ENCODE data around the gene ANGPTL8. TPM values are rescaled to one million over a fixed set of nuclear protein-coding genes. Genes with fewer than 3 reads are reported as not detected.

The ANGPTL8 gene
- total and polyA plus RNA-seq, 2 of the 13 experiments (the other 11 are each of a cell fraction or from before 2014, with no cell fraction given): 27.3 to 243 TPM

GRCh38 chr19:11265785-11266236, 26.4 kb downstream of the ANGPTL8 start (continued):
- TF ChIP-seq GFI1 (CRISPR knock-in tag; IDR thresholded peaks at IDR 0.05; ENCODE audit: borderline replicate concordance): peak; percentile 91
- TF ChIP-seq ZNF841 (CRISPR knock-in tag; IDR thresholded peaks at IDR 0.05; ENCODE audit: borderline replicate concordance): no peak
- no peak for TF ChIP-seq MTF1 (CRISPR knock-in tag; IDR thresholded peaks at IDR 0.05)
- TF ChIP-seq RFX1 (IDR thresholded peaks at IDR 0.05): no peak
- TF ChIP-seq, protein P1, sequence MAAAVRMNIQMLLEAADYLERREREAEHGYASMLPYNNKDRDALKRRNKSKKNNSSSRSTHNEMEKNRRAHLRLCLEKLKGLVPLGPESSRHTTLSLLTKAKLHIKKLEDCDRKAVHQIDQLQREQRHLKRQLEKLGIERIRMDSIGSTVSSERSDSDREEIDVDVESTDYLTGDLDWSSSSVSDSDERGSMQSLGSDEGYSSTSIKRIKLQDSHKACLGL (CRISPR knock-in tag; IDR thresholded peaks at IDR 0.05): peak; percentile 88
- TF ChIP-seq SRY (CRISPR knock-in tag; IDR thresholded peaks at IDR 0.05): 0 out of 2 replicates have a peak, but pooled peaks have one; percentile 71
- peak; percentile 94 for TF ChIP-seq ZNF331 (CRISPR knock-in tag; IDR thresholded peaks at IDR 0.05)
- TF ChIP-seq ZNF24 (IDR thresholded peaks at IDR 0.05): no peak
- TF ChIP-seq ZC3H13 (CRISPR knock-in tag; IDR thresholded peaks at IDR 0.05): peak; percentile 81; the same call in 1 of the 2 replicates
- TF ChIP-seq, protein P2, sequence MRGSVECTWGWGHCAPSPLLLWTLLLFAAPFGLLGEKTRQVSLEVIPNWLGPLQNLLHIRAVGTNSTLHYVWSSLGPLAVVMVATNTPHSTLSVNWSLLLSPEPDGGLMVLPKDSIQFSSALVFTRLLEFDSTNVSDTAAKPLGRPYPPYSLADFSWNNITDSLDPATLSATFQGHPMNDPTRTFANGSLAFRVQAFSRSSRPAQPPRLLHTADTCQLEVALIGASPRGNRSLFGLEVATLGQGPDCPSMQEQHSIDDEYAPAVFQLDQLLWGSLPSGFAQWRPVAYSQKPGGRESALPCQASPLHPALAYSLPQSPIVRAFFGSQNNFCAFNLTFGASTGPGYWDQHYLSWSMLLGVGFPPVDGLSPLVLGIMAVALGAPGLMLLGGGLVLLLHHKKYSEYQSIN (CRISPR knock-in tag; IDR thresholded peaks at IDR 0.05; ENCODE audit: borderline replicate concordance): no peak
- no peak for TF ChIP-seq HOXA7 (CRISPR knock-in tag; IDR thresholded peaks at IDR 0.05)
- peak; percentile 89 for TF ChIP-seq SOX5 (CRISPR knock-in tag; IDR thresholded peaks at IDR 0.05; ENCODE audit: borderline replicate concordance)
- TF ChIP-seq MZF1 (CRISPR knock-in tag; IDR thresholded peaks at IDR 0.05; ENCODE audit: borderline replicate concordance): no peak
- no peak for TF ChIP-seq CC2D1A (CRISPR knock-in tag; IDR thresholded peaks at IDR 0.05)
- TF ChIP-seq TMF1 (CRISPR knock-in tag; IDR thresholded peaks at IDR 0.05; ENCODE audit: low read depth): peak; percentile 55; the same call in 1 of the 2 replicates
- TF ChIP-seq ZNF484 (CRISPR knock-in tag; IDR thresholded peaks at IDR 0.05; ENCODE audit: borderline replicate concordance, low read depth): no peak
- TF ChIP-seq TOE1 (CRISPR knock-in tag; IDR thresholded peaks at IDR 0.05): peak; percentile 27; the same call in 1 of the 2 replicates
- TF ChIP-seq KDM2A (CRISPR knock-in tag; IDR thresholded peaks at IDR 0.05; ENCODE audit: borderline replicate concordance, low read depth): peak; percentile 83; the same call in 1 of the 2 replicates
- peak; percentile 74; the same call in 1 of the 2 replicates for TF ChIP-seq NFATC3 (CRISPR knock-in tag; IDR thresholded peaks at IDR 0.05)
- peak; percentile 82; the same call in 1 of the 2 replicates for TF ChIP-seq ZSCAN29 (CRISPR knock-in tag; conservative IDR thresholded peaks at IDR 0.05)
- peak; percentile 72; the same call in 1 of the 2 replicates for TF ChIP-seq ZSCAN22 (CRISPR knock-in tag; IDR thresholded peaks at IDR 0.05)
- TF ChIP-seq, protein P3, sequence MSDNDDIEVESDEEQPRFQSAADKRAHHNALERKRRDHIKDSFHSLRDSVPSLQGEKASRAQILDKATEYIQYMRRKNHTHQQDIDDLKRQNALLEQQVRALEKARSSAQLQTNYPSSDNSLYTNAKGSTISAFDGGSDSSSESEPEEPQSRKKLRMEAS (IDR thresholded peaks at IDR 0.05): peak; percentile 99
- peak; percentile 46; the same call in 1 of the 2 replicates for TF ChIP-seq FOXP1 (IDR thresholded peaks at IDR 0.05)
- peak; percentile 72 for TF ChIP-seq FOXP1 (CRISPR knock-in tag; IDR thresholded peaks at IDR 0.05)
- peak; percentile 95 for TF ChIP-seq ZNF883 (CRISPR knock-in tag; IDR thresholded peaks at IDR 0.05; ENCODE audit: not compliant biosample characterization)
- no peak for TF ChIP-seq NFIB (CRISPR knock-in tag; IDR thresholded peaks at IDR 0.05; ENCODE audit: borderline replicate concordance)
- no peak for TF ChIP-seq PLRG1 (conservative IDR thresholded peaks at IDR 0.05)
- TF ChIP-seq HMG20A (CRISPR knock-in tag; IDR thresholded peaks at IDR 0.05; ENCODE audit: borderline replicate concordance): peak; percentile 90
- peak; percentile 100 for TF ChIP-seq HNF4A (CRISPR knock-in tag; IDR thresholded peaks at IDR 0.05)
- TF ChIP-seq, protein P4, sequence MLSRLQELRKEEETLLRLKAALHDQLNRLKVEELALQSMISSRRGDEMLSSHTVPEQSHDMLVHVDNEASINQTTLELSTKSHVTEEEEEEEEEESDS (CRISPR knock-in tag; IDR thresholded peaks at IDR 0.05; ENCODE audit: borderline replicate concordance): peak; percentile 80; the same call in 1 of the 2 replicates
- peak; percentile 63; the same call in 1 of the 2 replicates for TF ChIP-seq PRMT3 (CRISPR knock-in tag; IDR thresholded peaks at IDR 0.05; ENCODE audit: borderline replicate concordance, low read depth)
- TF ChIP-seq ZNF83 (CRISPR knock-in tag; IDR thresholded peaks at IDR 0.05; ENCODE audit: borderline replicate concordance): peak; percentile 86; the same call in 1 of the 2 replicates

Measured in HepG2 (cell line).